Glomerular endothelial cell (primary cell): ENCODE data around the gene CARNS1. TPM values are rescaled to one million over a fixed set of nuclear protein-coding genes. Genes with fewer than 3 reads are reported as not detected.

Source experiments
- DNase-seq: peaks from one replicate; pipeline ENCODE4 v3.0.0-alpha.2; 2011; ENCODE audit warnings: low read depth, low spot score; ENCODE audit errors: extremely low read depth
- total RNA-seq: library from RNA; depleted of rRNA; stranded (reverse); fragments of >200 nt; gene quantifications from 2 replicates; pipeline ENCODE4 v1.2.3, GENCODE V29; 2015

Gene CARNS1
- total RNA-seq, 1 donor from 2014 or later, result 0.18 TPM

- no peak for DNase-seq
Observed at GRCh38 chr11:67409261-67409666, 6.2 kb upstream of the CARNS1 start.

- DNase-seq, result no peak
Observed at GRCh38 chr11:67409781-67410368, 5.6 kb upstream of the CARNS1 start.

- DNase-seq, result no peak
Observed at GRCh38 chr11:67410369-67410831, 5.1 kb upstream of the CARNS1 start.

- no peak for DNase-seq
Observed at GRCh38 chr11:67410984-67411784, 4.3 kb upstream of the CARNS1 start.

GRCh38 chr11:67411785-67412152 is 3.7 kb upstream of the CARNS1 start:
- no peak for DNase-seq

- no peak for DNase-seq
Observed at GRCh38 chr11:67412495-67413179, 2.8 kb upstream of the CARNS1 start.

GRCh38 chr11:67413266-67413849 is 2.1 kb upstream of the CARNS1 start:
- no peak for DNase-seq

GRCh38 chr11:67416416-67417335 is 1.2 kb downstream of the CARNS1 start:
- no peak for DNase-seq

GRCh38 chr11:67417425-67417824 is 1.9 kb downstream of the CARNS1 start:
- no peak for DNase-seq

- no peak for DNase-seq
Observed at GRCh38 chr11:67418476-67419281, 3.2 kb downstream of the CARNS1 start.

- DNase-seq, result no peak
Observed at GRCh38 chr11:67419325-67420049, 4.0 kb downstream of the CARNS1 start.

GRCh38 chr11:67420147-67420645 is 4.7 kb downstream of the CARNS1 start:
- DNase-seq, result no peak

GRCh38 chr11:67420646-67421429 is 5.4 kb downstream of the CARNS1 start:
- DNase-seq, result no peak

GRCh38 chr11:67421430-67422031 is 6.1 kb downstream of the CARNS1 start:
- no peak for DNase-seq

GRCh38 chr11:67422891-67423290 is 7.4 kb downstream of the CARNS1 start:
- DNase-seq, result no peak

GRCh38 chr11:67423466-67423865 is 8.0 kb downstream of the CARNS1 start:
- DNase-seq, result no peak

- DNase-seq, result no peak
Observed at GRCh38 chr11:67423891-67424613, 8.6 kb downstream of the CARNS1 start.
